NCI-H2107 (cell line): ENCODE data around the gene SLC12A4.
"Not testable (repeated sequence)": the region's sequence is repeated elsewhere in the genome, so short reads cannot be mapped to it uniquely, and the experiment has no call there.

Experiments
- DNase-seq: peaks from one replicate; lab custom pipeline; 2025; lab: John Stamatoyannopoulos, UW

Gene SLC12A4

GRCh38 chr16:67926181-67926750, 42.2 kb downstream of the SLC12A4 start:
- DNase-seq = peak; percentile 83

GRCh38 chr16:67924140-67924906, 44.1 kb downstream of the SLC12A4 start:
- DNase-seq = no peak

GRCh38 chr16:67923414-67924116, 44.9 kb downstream of the SLC12A4 start:
- peak; percentile 60 for DNase-seq

- DNase-seq = peak; percentile 60
These were observed 45.7 kb downstream of the SLC12A4 start for GRCh38 chr16:67922740-67923139.

- DNase-seq = no peak
These were observed 46.2 kb downstream of the SLC12A4 start for GRCh38 chr16:67922221-67922620.

- no peak for DNase-seq
These were observed 48.7 kb downstream of the SLC12A4 start for GRCh38 chr16:67919622-67920221.

GRCh38 chr16:67917852-67918236, 50.6 kb downstream of the SLC12A4 start:
- DNase-seq = no peak

GRCh38 chr16:67917140-67917851, 51.1 kb downstream of the SLC12A4 start:
- DNase-seq = no peak

- DNase-seq = no peak
These were observed 52.4 kb downstream of the SLC12A4 start for GRCh38 chr16:67915831-67916723.

GRCh38 chr16:67915496-67915769, 53.0 kb downstream of the SLC12A4 start:
- not testable (repeated sequence) for DNase-seq

GRCh38 chr16:67914758-67915495, 53.5 kb downstream of the SLC12A4 start:
- no peak for DNase-seq

- no peak for DNase-seq
These were observed 58.3 kb downstream of the SLC12A4 start for GRCh38 chr16:67910158-67910557.

- DNase-seq = no peak
These were observed 59.2 kb downstream of the SLC12A4 start for GRCh38 chr16:67909056-67909742.

- no peak for DNase-seq
These were observed 60.8 kb downstream of the SLC12A4 start for GRCh38 chr16:67907397-67908180.

GRCh38 chr16:67902831-67903230, 65.6 kb downstream of the SLC12A4 start:
- DNase-seq = no peak

GRCh38 chr16:67901734-67902133, 66.7 kb downstream of the SLC12A4 start:
- no peak for DNase-seq

- DNase-seq = no peak
These were observed 71.2 kb downstream of the SLC12A4 start for GRCh38 chr16:67897231-67897630.

- DNase-seq = no peak
These were observed 74.6 kb downstream of the SLC12A4 start for GRCh38 chr16:67893743-67894399.
